GM13976 (cell line): ENCODE data around the gene TRIP10.

Experiments
- DNase-seq: peaks from one replicate; pipeline ENCODE4 v3.0.0; 2012; ENCODE audit warnings: low spot score
- CTCF ChIP-seq: IDR thresholded peaks from 2 replicates; pipeline ENCODE4 v1.5.1; 2012; ENCODE audit warnings: borderline replicate concordance, mild to moderate bottlenecking; ENCODE audit not compliant: insufficient read depth; ENCODE audit errors: extremely low read depth, missing control alignments, control extremely low read depth
- in situ Hi-C: fragments of 300-500 bp; cut with MboI; formaldehyde crosslinking; loops from one replicate; pipeline ENCODE4 v1.12.0; 2022; ENCODE audit warnings: low sequenced_read_pairs, mixed read lengths, inconsistent platforms; ENCODE audit not compliant: unreplicated experiment

Gene TRIP10

GRCh38 chr19:6694147-6694815, 45.2 kb upstream of the TRIP10 start:
- no peak for TF ChIP-seq CTCF
- no peak for DNase-seq
- in situ Hi-C loops = no loop called here

GRCh38 chr19:6696239-6696820, 43.1 kb upstream of the TRIP10 start:
- in situ Hi-C loops = no loop called here
- no peak for DNase-seq
- no peak for TF ChIP-seq CTCF

GRCh38 chr19:6697291-6697690, 42.2 kb upstream of the TRIP10 start:
- no peak for TF ChIP-seq CTCF
- in situ Hi-C loops = no loop called here
- DNase-seq = no peak

GRCh38 chr19:6699935-6700334, 39.5 kb upstream of the TRIP10 start:
- TF ChIP-seq CTCF = no peak
- DNase-seq = no peak
- in situ Hi-C loops = no loop called here

- no peak for DNase-seq
- in situ Hi-C loops = no loop called here
- no peak for TF ChIP-seq CTCF
Observed at GRCh38 chr19:6700586-6701316, 38.7 kb upstream of the TRIP10 start.

- in situ Hi-C loops = no loop called here
- DNase-seq = no peak
- no peak for TF ChIP-seq CTCF
Observed at GRCh38 chr19:6705931-6706632, 33.4 kb upstream of the TRIP10 start.
